ENCODE results near the gene NUDT1. TPM values are rescaled to one million over a fixed set of nuclear protein-coding genes. Genes with fewer than 3 reads are reported as not detected.

NUDT1 gene
- total RNA-seq, 1 donor from 2014 or later: 14.2 TPM

DNA sequence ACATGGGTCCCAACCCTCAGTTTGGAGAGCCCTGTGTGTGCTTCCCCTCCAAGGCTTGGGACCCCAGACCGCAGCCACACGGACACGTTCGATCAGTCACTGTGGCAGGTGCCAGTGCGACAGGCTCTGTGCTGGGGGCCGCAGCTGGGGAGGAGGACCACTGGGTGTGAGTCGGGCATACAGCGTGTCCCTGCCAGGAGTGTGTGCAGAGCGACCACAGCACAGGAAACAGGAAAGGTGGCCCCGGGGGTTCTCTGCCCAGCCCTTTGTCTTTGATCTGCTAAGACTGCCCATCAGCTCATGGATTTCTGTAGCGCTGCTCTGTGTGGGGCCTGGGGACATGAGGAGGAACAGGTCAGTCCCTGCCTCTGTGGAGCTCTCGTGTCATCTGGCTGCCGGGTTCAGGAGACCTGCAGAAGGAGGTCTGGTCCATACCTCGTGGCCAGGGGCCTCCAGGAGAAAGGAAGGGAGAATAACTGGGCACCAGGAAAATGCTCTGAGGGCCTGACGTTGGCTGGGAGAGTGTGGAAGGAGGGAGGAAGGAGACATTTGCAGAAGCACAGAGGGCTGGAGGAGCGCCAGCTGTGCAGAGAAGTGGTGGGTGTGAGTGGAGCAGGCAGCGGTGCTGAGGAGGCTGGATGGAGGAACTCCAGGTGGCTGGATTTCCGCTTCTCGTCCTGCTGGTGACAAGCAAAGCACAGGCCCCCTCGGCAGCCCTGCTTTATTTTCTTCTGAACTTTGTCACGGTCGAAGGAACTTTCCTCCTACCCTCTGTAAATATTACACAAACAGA, 4.1 kb downstream of the NUDT1 start:
- Mint-ChIP-seq H3K4me1 (ENCODE audit: unreplicated experiment) (peaks cover 26% of the 10 kb centered on the region), H3K9me3 (ENCODE audit: unreplicated experiment) (no peaks in the 10 kb centered on the region), H3K4me3 (ENCODE audit: unreplicated experiment) (peak overlapping the region; percentile 33), H3K36me3 (ENCODE audit: low read depth, unreplicated experiment) (peaks cover 3% of the 10 kb centered on the region), H3K27ac (ENCODE audit: unreplicated experiment) (peak overlapping the region; percentile 86), H3K27me3 (ENCODE audit: unreplicated experiment) (peaks cover 7% of the 10 kb centered on the region)
- TF ChIP-seq, protein P1, sequence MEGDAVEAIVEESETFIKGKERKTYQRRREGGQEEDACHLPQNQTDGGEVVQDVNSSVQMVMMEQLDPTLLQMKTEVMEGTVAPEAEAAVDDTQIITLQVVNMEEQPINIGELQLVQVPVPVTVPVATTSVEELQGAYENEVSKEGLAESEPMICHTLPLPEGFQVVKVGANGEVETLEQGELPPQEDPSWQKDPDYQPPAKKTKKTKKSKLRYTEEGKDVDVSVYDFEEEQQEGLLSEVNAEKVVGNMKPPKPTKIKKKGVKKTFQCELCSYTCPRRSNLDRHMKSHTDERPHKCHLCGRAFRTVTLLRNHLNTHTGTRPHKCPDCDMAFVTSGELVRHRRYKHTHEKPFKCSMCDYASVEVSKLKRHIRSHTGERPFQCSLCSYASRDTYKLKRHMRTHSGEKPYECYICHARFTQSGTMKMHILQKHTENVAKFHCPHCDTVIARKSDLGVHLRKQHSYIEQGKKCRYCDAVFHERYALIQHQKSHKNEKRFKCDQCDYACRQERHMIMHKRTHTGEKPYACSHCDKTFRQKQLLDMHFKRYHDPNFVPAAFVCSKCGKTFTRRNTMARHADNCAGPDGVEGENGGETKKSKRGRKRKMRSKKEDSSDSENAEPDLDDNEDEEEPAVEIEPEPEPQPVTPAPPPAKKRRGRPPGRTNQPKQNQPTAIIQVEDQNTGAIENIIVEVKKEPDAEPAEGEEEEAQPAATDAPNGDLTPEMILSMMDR (IDR thresholded peaks at IDR 0.05; ENCODE audit: unreplicated experiment): no peak
- DNase-seq (ENCODE audit: low spot score): no peak

DNA sequence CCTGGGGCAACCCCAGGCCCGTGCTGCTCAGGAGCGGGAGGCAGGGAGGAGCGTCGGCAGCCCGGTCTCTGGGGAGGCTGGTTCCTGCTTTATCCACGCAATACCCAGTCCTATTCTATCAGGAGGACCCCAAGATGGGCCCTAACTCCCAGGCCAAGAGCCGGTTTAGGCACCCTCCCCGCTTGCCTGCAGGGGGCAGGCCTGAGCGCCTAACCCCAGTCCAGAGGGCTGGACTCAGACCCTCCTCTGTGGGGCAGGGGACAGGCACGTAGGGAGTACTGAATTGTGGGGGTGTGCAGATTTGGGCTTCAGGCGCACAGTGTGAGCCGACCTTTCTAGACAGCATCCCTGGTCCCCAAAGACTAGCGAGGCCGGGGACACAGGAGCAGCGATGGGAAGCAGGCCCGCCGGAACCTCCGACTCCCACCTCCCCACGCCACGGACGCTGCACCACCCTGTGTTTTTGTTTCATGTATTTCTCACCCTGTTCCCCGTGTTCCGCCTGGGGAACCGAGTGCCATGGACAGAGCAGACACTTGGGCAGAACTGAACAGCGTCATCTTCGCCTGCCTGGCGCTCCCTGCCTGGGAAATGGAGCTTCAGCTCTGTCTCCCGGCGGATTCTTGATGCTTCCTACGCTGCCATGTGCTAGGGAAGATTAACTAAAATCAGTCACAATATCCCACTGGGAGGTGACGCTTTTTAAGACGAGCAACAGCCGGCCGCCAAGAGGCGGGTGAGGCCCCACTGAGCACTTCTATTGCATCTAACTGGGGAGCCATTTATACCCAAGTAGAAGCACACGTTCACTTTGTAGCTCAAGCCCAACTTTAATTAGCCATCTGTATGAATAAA, 5.3 kb downstream of the NUDT1 start:
- Mint-ChIP-seq H3K27me3 (ENCODE audit: unreplicated experiment) (peaks cover 7% of the 10 kb centered on the region), H3K27ac (ENCODE audit: unreplicated experiment) (no peak overlapping the region), H3K4me3 (ENCODE audit: unreplicated experiment) (no peak overlapping the region), H3K4me1 (ENCODE audit: unreplicated experiment) (peaks cover 26% of the 10 kb centered on the region), H3K9me3 (ENCODE audit: unreplicated experiment) (no peaks in the 10 kb centered on the region), H3K36me3 (ENCODE audit: low read depth, unreplicated experiment) (peaks cover 3% of the 10 kb centered on the region)
- DNase-seq (ENCODE audit: low spot score): peak; percentile 79
- TF ChIP-seq, protein P1 (IDR thresholded peaks at IDR 0.05; ENCODE audit: unreplicated experiment): peak; percentile 79

DNA sequence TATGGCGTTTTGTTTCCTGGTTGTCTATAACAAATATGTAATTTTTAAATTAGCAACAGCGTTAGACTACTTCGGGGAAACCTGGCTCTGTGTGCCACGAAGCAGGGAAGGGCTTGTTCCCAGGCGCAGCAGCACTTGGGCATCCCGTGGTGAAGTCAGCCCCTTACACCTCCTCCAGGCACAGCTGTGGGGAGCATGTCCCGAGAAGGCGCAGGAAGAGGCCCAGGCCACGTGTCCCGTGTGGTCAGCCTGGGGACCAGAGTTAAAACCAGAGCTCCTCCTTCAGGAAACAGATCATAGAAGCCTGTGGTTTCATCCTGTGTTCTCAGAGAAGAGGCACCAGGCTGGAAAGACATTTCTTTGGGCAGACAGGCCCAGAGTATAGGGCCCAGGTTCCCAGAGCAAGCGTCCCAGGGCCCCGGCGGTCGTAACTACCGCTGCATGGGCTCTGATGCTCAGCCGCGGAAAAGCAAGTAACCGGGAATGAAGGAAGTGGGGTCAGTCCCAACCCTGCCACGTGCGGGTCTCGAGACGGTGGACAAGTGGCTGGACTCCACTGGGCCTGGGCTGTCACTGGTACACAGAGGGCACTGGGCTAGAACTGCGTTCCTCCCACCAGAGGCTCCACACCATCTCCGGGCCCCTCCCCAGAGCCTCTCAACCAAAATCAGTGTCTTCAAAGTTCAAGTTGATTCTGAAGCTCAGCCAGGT, 7.1 kb downstream of the NUDT1 start:
- H3K36me3 Mint-ChIP-seq (ENCODE audit: low read depth, unreplicated experiment): peaks cover 3% of the 10 kb centered on the region
- H3K9me3 Mint-ChIP-seq (ENCODE audit: unreplicated experiment): no peaks in the 10 kb centered on the region
- H3K27ac Mint-ChIP-seq (ENCODE audit: unreplicated experiment): peak overlapping the region; percentile 18
- DNase-seq (ENCODE audit: low spot score): no peak
- TF ChIP-seq, protein P1 (IDR thresholded peaks at IDR 0.05; ENCODE audit: unreplicated experiment): no peak
- H3K4me1 Mint-ChIP-seq (ENCODE audit: unreplicated experiment): peaks cover 22% of the 10 kb centered on the region
- H3K4me3 Mint-ChIP-seq (ENCODE audit: unreplicated experiment): no peak overlapping the region
- peaks cover 7% of the 10 kb centered on the region for H3K27me3 Mint-ChIP-seq (ENCODE audit: unreplicated experiment)

DNA sequence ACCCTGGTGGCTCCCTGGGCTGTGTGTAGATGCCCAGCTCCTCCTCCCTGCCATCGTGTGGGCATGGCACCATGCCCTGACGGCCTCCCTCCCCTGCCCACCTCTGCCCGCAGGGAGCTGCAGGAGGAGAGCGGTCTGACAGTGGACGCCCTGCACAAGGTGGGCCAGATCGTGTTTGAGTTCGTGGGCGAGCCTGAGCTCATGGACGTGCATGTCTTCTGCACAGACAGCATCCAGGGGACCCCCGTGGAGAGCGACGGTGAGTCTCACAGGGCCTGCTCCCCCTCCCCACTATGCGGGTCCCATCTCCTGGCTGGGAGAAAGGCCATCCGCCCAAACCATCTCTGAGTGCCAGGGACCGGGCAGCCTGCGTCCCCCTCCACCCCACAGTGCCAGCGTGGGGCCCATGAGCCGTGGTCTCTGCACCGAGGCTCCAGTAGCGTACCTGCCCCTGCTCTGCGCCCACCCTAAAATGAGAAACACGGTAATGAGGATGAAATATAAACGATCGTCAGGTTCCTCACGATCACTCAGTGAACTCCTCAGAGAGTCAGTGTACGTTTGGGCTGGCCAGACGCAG, 7.8 kb downstream of the NUDT1 start:
- Mint-ChIP-seq H3K9me3 (ENCODE audit: unreplicated experiment) (no peaks in the 10 kb centered on the region), H3K27ac (ENCODE audit: unreplicated experiment) (no peak overlapping the region), H3K27me3 (ENCODE audit: unreplicated experiment) (peaks cover 7% of the 10 kb centered on the region), H3K4me1 (ENCODE audit: unreplicated experiment) (peaks cover 22% of the 10 kb centered on the region), H3K36me3 (ENCODE audit: low read depth, unreplicated experiment) (peaks cover 3% of the 10 kb centered on the region), H3K4me3 (ENCODE audit: unreplicated experiment) (no peak overlapping the region)
- TF ChIP-seq, protein P1 (IDR thresholded peaks at IDR 0.05; ENCODE audit: unreplicated experiment): no peak
- no peak for DNase-seq (ENCODE audit: low spot score)
